H1 (cell line): Measurements from ENCODE around the gene RNF5. TPM values are rescaled to one million over a fixed set of nuclear protein-coding genes. Genes with fewer than 3 reads are reported as not detected.
A peak's percentile ranks its signal among the peaks of the same experiment; 100 is the strongest.

Source experiments
- CHD7 ChIP-seq: fragments of 300-600 bp; sonication (generic); IDR thresholded peaks from 2 replicates; pipeline ENCODE4 v1.7.1; 2012; ENCODE audit warnings: low read length, moderate library complexity, mild to moderate bottlenecking, inconsistent platforms; ENCODE audit not compliant: insufficient replicate concordance
- E2F6 ChIP-seq: IDR thresholded peaks from 2 replicates; pipeline ENCODE4 v1.6.1; 2012; ENCODE audit warnings: inconsistent platforms
- GABPA ChIP-seq: IDR thresholded peaks from 2 replicates; pipeline ENCODE4 v1.6.1; 2011; ENCODE audit warnings: mild to moderate bottlenecking, low read length, moderate library complexity, borderline replicate concordance; ENCODE audit not compliant: insufficient read depth
- MAX ChIP-seq: IDR thresholded peaks from 2 replicates; pipeline ENCODE4 v1.6.1; 2012; ENCODE audit warnings: inconsistent platforms
- POU5F1 ChIP-seq: IDR thresholded peaks from 2 replicates; pipeline ENCODE4 v1.6.1; 2011; ENCODE audit warnings: low read depth, mild to moderate bottlenecking, low read length, moderate library complexity
- RAD21 ChIP-seq, 2 experiments: IDR thresholded peaks in 1 of 2; conservative IDR thresholded peaks in 1 of 2; 2 replicates each; pipeline ENCODE4 v1.6.1; 2011; ENCODE audit warnings: low read depth in 2 of 2, low read length in 2 of 2, improper control_type of control experiment in 1 of 2, inconsistent platforms in 1 of 2, mild to moderate bottlenecking in 1 of 2, moderate library complexity in 1 of 2
- RXRA ChIP-seq: IDR thresholded peaks from 2 replicates; pipeline ENCODE4 v1.6.1; 2011; ENCODE audit warnings: low read depth, mild to moderate bottlenecking, low read length, moderate library complexity; ENCODE audit not compliant: insufficient read depth
- SP1 ChIP-seq: IDR thresholded peaks from 2 replicates; pipeline ENCODE4 v1.6.1; 2011; ENCODE audit warnings: low read depth, low read length
- TAF1 ChIP-seq: IDR thresholded peaks from 2 replicates; pipeline ENCODE4 v1.6.1; 2011; ENCODE audit warnings: mild to moderate bottlenecking, low read depth, low read length
- TBP ChIP-seq: IDR thresholded peaks from 2 replicates; pipeline ENCODE4 v1.6.1; 2011; ENCODE audit warnings: low read depth, low read length, improper control_type of control experiment
- YY1 ChIP-seq: IDR thresholded peaks from 2 replicates; pipeline ENCODE4 v1.6.1; 2011; ENCODE audit warnings: low read depth, mild to moderate bottlenecking, low read length
- polyA plus RNA-seq, 7 experiments: library from polyadenylated mRNA; depleted of rRNA in 3 of 7; stranded (reverse) in 5 of 7; unstranded in 2 of 7; fragments of >200 nt in 5 of 7; fragments of 200-250 nt in 2 of 7; gene quantifications; 1 replicate in 5 of 7; 2 replicates in 1 of 7; 4 replicates in 1 of 7; pipeline versions ENCODE4 v1.2.1 to v1.2.3, GENCODE V29; 2011 to 2013; ENCODE audit warnings: missing spikeins in 2 of 7, mixed read lengths in 2 of 7
- total RNA-seq: library from RNA; stranded (reverse); fragmentation: NEBNext Ultra II Directional; extraction: Animal tissue kit (Norgen Biotek cat#: 25700); gene quantifications from 2 replicates; pipeline ENCODE4 v1.2.1, GENCODE V29; 2021

RNF5 gene
- total and polyA plus RNA-seq, 2 of the 8 experiments (the other 6 are each of a cell fraction or from before 2014, with no cell fraction given), result 90.0 to 158 TPM

- no peak for TF ChIP-seq CHD7
- TF ChIP-seq TAF1, result 0 out of 2 replicates have a peak, but pooled peaks have one; percentile 17
- no peak for TF ChIP-seq RAD21 (IDR thresholded peaks at IDR 0.05 in 1 of 2, conservative IDR thresholded peaks at IDR 0.05 in 1 of 2; ENCODE audit: low read depth in 2 of 2, low read length in 2 of 2)
- no peak for TF ChIP-seq GABPA
- TF ChIP-seq SP1, result peak; percentile 74; the same call in 1 of the 2 replicates
- TF ChIP-seq RXRA, result no peak
- TF ChIP-seq POU5F1, result no peak
- no peak for TF ChIP-seq MAX
- no peak for TF ChIP-seq E2F6
- TF ChIP-seq TBP, result no peak
- 0 out of 2 replicates have a peak, but pooled peaks have one; percentile 45 for TF ChIP-seq YY1
Observed at GRCh38 chr6:32146687-32147086, 31.5 kb upstream of the RNF5 start (continued).
